VCaP (cell line): ENCODE measurements around the gene RCCD1.
"Not testable (repeated sequence)": the region's sequence is repeated elsewhere in the genome, so short reads cannot be mapped to it uniquely, and the experiment has no call there.

Experiments used
- H3K27ac ChIP-seq: fragments of 450-650 bp; 2 replicates; pipeline ENCODE4 v1.5.1; 2017
- CTCF ChIP-seq: fragments of 450-650 bp; conservative IDR thresholded peaks from 2 replicates; pipeline ENCODE4 v1.5.1; 2017; ENCODE audit warnings: mild to moderate bottlenecking, moderate library complexity

Gene RCCD1

DNA sequence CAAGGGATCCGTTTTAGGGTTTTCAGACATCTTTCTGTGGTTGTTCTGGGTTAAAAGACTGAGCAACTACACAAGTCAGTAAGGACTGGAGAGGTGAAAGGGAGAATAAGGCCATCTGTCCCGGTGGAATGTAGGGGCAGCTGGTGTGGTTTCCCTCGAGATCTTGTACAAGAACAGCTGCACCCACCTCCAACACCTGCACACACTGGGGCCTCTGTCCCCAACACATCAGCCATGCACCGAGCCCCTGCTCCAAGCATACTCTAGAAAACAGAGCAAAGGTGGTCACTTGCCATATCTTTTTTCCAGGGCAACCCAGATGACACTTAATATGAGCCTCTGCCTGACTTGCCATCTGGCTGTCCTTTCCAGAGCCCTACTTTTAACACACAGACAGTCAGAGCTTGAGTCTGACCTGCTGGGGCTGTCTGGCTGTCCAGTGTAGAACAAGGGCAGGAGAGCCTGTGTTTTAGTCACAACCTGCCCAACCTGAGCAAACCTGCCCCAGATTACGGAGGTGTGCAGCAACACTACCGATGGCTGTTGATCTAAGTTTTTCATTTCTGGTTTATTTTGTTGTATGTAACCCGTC is 39.4 kb upstream of the RCCD1 start:
- TF ChIP-seq CTCF: no peak
- H3K27ac ChIP-seq: no peak overlapping the region

- H3K27ac ChIP-seq: no peak overlapping the region
- no peak for TF ChIP-seq CTCF
Observed at GRCh38 chr15:90915808-90916440, 38.8 kb upstream of the RCCD1 start.

DNA sequence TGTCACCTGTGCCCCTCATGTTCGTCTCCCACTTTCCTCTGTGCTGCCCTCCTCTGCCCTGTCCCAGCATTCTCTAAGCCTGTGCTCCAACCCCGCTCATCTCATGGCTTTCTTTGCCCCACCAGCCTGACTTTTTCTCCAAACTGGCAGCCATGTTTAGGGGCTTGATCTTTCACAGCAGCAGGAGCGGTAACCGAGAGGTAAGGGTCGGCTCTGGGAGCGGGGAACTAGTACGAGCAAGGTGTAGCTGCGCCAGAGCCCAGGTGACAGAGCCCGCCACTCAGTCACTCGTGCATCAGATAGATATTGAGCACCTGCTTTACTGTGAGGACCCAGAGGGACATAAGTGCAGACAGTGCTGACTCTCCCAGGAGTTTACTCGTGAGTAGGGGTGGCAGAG is 38.2 kb upstream of the RCCD1 start:
- no peak for TF ChIP-seq CTCF
- H3K27ac ChIP-seq: no peak overlapping the region

- no peak for TF ChIP-seq CTCF
- H3K27ac ChIP-seq: no peak overlapping the region
Observed at GRCh38 chr15:90917569-90917968, 37.1 kb upstream of the RCCD1 start.

DNA sequence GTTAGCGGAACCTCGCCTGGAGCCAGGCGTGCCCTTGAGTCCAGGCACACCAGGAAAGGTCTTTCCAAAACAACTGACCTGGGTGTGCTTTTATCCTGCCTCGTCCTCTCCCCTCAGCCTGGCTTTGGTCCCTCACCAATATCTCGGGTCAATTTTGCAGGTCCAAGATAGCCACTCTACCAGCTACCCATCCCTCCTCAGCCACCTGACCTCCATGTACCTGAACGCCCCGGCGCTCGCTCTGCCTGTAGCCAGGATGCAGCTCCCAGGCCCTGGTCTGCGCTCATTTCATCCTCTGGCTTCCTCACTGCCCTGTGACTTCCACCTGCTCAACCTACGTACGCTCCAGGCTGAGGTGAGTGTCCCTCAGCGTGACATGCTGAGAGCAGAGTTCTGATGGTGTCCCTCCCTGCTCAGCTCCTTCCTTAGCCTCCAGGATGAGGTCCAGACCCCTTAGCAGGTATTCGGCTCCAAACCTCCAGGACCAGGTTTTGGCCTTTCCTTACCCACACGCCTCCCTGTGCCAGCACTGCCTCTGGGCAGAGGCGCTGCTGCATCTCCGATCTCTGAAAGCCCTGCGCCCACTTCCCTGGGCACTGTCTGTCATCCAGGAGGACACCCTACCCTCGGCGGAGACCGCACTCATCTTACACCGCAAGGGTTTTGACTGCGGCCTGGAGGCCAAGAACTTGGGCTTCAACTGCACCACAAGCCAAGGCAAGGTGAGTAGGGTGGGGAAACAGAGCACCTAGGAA is 36.5 kb upstream of the RCCD1 start:
- no peak for TF ChIP-seq CTCF
- no peak overlapping the region for H3K27ac ChIP-seq

DNA sequence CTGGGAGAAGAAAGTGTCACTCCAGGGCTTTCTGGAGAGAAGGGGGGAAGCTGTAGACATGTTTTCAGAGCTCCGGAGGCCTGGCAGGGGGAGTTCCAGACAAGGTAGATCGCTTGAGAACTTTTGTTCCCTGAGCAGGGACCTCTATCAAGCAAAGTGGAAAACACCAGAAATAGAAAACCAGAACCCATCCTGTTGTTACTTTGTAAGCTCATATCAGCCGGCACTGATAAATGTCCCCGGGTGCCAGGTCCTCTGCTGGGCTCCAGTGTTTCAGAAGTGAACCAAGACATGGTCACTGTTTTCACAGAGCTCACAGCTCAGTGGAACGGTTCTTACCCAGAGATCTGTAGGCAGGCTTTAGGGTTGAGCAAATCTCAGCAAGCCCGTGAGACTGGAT is 35.8 kb upstream of the RCCD1 start:
- H3K27ac ChIP-seq: no peak overlapping the region
- TF ChIP-seq CTCF: no peak

GRCh38 chr15:90921887-90922286 is 32.8 kb upstream of the RCCD1 start:
- no peak overlapping the region for H3K27ac ChIP-seq
- no peak for TF ChIP-seq CTCF

DNA sequence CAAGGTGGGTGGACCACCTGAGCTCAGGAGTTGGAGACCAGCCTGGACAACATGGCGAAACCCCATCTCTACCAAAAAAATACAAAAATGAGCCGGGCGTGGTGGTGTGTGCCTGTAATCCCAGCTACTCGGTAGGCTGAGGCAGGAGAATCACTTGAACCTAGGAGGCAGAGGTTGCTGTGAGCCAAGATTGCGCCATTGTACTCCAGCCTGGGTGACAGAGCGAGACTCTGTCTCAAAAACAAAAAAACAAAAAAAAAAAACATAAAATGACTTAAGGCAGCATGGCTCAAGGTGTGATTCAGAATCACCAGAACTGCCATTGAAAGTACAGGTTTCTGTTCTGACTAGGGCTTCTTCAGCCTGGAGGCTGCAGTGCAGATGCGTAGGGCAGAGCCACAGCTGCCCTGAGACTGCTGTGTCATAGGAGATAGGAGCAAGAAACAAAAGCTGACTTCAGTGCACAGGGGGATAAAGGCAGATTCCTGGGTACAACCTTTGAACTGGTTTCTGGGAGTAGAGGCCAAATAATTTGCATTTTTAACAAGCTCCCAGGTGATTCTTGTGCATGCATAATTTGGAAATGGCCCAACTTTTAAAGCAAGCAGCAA is 31.9 kb upstream of the RCCD1 start:
- not testable (repeated sequence) for H3K27ac ChIP-seq
